Retinal pigment epithelial cell (primary cell): ENCODE results near the gene COBL.

Experiments
- DNase-seq: peaks from one replicate; pipeline ENCODE4 v3.0.0-alpha.2; 2010; ENCODE audit warnings: low read depth
- H3K4me3 ChIP-seq: 2 replicates; pipeline ENCODE4 v1.5.1; 2011; ENCODE audit warnings: mild to moderate bottlenecking, low read length, control low read depth, moderate library complexity
- TF ChIP-seq, protein P1 (sequence below): conservative IDR thresholded peaks from 2 replicates; pipeline ENCODE4 v1.5.1; 2011; ENCODE audit warnings: low read depth, low read length, control low read depth, inconsistent platforms

The COBL gene

GRCh38 chr7:51230324-51230625 is 86.3 kb downstream of the COBL start:
- no peak for DNase-seq
- H3K4me3 ChIP-seq = no peak overlapping the region
- TF ChIP-seq, protein P1, sequence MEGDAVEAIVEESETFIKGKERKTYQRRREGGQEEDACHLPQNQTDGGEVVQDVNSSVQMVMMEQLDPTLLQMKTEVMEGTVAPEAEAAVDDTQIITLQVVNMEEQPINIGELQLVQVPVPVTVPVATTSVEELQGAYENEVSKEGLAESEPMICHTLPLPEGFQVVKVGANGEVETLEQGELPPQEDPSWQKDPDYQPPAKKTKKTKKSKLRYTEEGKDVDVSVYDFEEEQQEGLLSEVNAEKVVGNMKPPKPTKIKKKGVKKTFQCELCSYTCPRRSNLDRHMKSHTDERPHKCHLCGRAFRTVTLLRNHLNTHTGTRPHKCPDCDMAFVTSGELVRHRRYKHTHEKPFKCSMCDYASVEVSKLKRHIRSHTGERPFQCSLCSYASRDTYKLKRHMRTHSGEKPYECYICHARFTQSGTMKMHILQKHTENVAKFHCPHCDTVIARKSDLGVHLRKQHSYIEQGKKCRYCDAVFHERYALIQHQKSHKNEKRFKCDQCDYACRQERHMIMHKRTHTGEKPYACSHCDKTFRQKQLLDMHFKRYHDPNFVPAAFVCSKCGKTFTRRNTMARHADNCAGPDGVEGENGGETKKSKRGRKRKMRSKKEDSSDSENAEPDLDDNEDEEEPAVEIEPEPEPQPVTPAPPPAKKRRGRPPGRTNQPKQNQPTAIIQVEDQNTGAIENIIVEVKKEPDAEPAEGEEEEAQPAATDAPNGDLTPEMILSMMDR = no peak

DNA sequence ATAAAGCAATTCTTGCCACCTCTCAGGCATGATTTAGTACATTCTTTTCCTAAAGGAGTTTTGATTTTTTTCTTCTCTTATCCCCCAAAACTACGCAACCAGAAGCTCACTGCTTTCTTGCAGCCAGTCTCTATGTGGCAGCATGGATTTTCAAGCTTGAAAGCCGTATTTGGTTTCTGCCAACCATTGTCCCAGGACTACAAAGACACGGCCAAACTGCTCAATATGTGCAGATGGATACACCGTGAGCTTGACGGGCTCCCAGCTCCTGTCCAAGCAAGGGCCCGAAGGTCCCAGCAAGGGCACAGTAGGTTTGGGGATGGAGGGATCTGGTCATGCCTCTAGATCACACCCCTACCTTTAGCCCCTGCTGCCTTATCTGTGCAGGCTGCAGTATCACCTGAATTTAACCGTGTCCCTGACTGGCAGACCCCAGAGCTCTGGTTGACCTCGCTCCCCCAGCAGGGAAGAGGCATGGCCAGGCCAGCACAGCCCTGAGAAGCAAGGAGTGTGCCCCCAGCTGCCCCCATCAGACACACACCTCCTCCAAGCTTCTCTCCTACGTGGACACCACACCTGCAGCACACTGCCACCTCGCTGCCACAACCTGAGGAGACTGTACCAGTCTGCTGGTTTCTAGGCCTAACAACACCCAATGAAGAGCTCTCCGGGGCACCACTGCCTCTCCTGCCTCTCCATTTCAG is 86.8 kb downstream of the COBL start:
- DNase-seq = no peak
- no peak overlapping the region for H3K4me3 ChIP-seq
- TF ChIP-seq, protein P1 = no peak

DNA sequence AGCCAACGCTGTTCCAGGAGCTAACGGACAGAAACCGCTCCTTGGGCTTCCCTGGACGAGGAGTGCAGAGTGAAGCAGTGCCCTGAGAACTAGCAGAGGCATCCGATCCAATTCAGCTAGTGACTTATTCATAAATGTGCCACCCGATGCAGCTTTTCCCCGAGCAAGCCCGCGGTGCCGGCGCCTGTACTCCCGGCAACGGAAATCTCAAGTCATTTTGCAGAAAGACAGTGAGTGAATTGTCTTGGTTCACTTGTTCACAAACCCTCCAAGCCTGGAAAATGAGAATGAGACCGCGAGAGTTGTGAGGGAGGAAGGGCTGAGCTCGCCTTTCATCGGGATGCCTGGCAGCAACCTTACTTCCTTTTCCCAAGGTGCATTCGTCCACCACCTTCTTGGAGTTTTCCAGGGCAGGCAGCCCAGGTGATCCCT is 87.5 kb downstream of the COBL start:
- TF ChIP-seq, protein P1 = no peak
- no peak overlapping the region for H3K4me3 ChIP-seq
- DNase-seq = no peak

- TF ChIP-seq, protein P1 = no peak
- H3K4me3 ChIP-seq = no peak overlapping the region
- no peak for DNase-seq
Observed at GRCh38 chr7:51228386-51228958, 88.1 kb downstream of the COBL start.

DNA sequence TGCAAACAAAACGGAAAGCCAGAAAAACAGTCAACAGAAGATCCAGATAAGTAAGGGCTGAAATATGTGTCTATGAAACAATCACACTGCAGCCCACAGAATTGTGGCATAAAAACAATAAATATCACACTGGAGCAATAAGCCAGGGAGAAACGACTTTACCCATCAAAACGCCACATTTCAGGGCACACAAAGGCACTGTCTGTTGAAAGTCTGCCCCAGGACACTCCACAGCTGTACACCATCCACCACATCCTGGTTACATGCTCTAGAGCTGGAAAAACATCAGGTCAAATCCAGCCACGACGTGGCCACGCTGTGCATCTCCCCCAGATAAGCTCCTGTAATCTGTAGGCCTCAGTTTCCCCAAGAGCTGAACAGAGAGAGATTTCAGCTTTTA is 88.7 kb downstream of the COBL start:
- no peak for DNase-seq
- TF ChIP-seq, protein P1 = no peak
- H3K4me3 ChIP-seq = no peak overlapping the region

DNA sequence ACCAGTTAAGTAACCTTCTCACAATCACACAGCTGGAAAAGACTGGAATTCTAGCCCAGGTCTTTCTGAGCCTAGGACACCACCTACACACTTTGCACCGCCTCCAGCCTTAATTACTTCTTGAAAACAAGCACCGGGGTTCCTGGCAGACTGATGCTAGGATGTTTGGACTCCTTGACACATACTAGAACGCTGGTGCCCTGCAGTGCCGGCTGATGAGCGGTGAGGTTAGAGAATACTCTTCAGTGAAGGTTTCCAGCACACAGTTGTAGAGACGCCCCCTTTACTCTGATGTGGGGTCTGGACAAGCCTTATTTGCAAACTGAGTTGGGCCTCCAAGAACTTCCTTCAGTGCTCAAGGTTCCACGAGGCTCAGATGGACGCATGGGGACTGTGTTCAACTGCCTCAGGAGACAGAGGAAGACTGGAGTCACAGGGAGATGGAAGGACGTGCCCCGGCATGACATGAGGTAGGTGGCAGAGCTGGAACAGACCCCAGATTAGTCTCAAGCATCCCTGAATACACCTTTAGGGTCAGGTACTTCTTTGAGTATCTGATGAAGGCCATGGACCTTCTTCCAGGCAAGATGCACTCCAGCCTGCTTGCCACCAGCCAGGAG is 89.6 kb downstream of the COBL start:
- no peak for DNase-seq
- no peak overlapping the region for H3K4me3 ChIP-seq
- TF ChIP-seq, protein P1 = no peak

GRCh38 chr7:51226063-51226755 is 90.4 kb downstream of the COBL start:
- DNase-seq = no peak
- TF ChIP-seq, protein P1 = no peak
- no peak overlapping the region for H3K4me3 ChIP-seq
